Small intestine (tissue), 7 donors: Measurements from ENCODE around the gene SPRR4. TPM values are rescaled to one million over a fixed set of nuclear protein-coding genes. Genes with fewer than 3 reads are reported as not detected.

Experiments
- DNase-seq, 2 donors: peaks; one replicate each; pipeline versions ENCODE4 v3.0.0 to v3.0.0-alpha.2; 2013
- FAIRE-seq: peaks from 2 replicates; lab custom pipeline; 2012; peaks lifted over from hg19 to GRCh38; lab: Jason Lieb, UNC
- H3K27ac ChIP-seq, 3 donors: one replicate each; pipeline ENCODE4 v1.5.1; 2013; ENCODE audit warnings: low read length in 2 of 3, mild to moderate bottlenecking in 2 of 3, control low read depth in 1 of 3, inconsistent platforms in 1 of 3, low read depth in 1 of 3, moderate library complexity in 1 of 3
- H3K27me3 ChIP-seq, 3 donors: one replicate each; pipeline ENCODE4 v1.6.1; 2013; ENCODE audit warnings: low read length in 3 of 3, inconsistent platforms in 1 of 3; ENCODE audit not compliant: control insufficient read depth in 3 of 3, insufficient read depth in 3 of 3
- H3K36me3 ChIP-seq, 3 donors: one replicate each; pipeline ENCODE4 v1.6.1; 2013; ENCODE audit warnings: low read length in 3 of 3, inconsistent platforms in 1 of 3, low read depth in 1 of 3, mild to moderate bottlenecking in 1 of 3, moderate library complexity in 1 of 3; ENCODE audit not compliant: control insufficient read depth in 3 of 3, insufficient read depth in 2 of 3
- H3K4me1 ChIP-seq, 3 donors: one replicate each; pipeline ENCODE4 v1.6.1; 2013; ENCODE audit warnings: low read length in 2 of 3, inconsistent platforms in 1 of 3, low read depth in 1 of 3, mild to moderate bottlenecking in 1 of 3, moderate library complexity in 1 of 3; ENCODE audit not compliant: control insufficient read depth in 3 of 3, insufficient read depth in 2 of 3
- H3K4me3 ChIP-seq, 3 donors: one replicate each; pipeline ENCODE4 v1.5.1; 2013; ENCODE audit warnings: low read length in 3 of 3, control low read depth in 1 of 3, inconsistent platforms in 1 of 3, low read depth in 1 of 3, mild to moderate bottlenecking in 1 of 3, moderate library complexity in 1 of 3
- H3K9me3 ChIP-seq, 2 donors: one replicate each; pipeline ENCODE4 v1.6.1; 2013; ENCODE audit warnings: low read depth in 1 of 2, low read length in 1 of 2; ENCODE audit not compliant: control insufficient read depth in 2 of 2, insufficient read depth in 1 of 2
- WGBS, 3 donors: extraction: QIAGEN DNeasy Blood & Tissue Kit; methylation state at CpG; one replicate each; pipeline ENCODE4 v1.1.7; 2013; 5-methylcytosine and 5-hydroxymethylcytosine counted together
- polyA plus RNA-seq, 4 donors: library from polyadenylated mRNA; stranded (reverse) in 3 of 4; unstranded in 1 of 4; fragments of 200-250 nt in 3 of 4; fragments of 120-200 nt in 1 of 4; gene quantifications; one replicate each; pipeline versions ENCODE4 v1.2.1 to v1.2.3, GENCODE V29; 2013
- donor health status: healthy with polysubstance abuse.
- donor health status: control.
- donor health status: control.
- donor health status: Bipolar disorder and iron deficiency.
- donor health status: healthy.

Gene SPRR4
- polyA plus RNA-seq, 4 donors: not detected

DNA sequence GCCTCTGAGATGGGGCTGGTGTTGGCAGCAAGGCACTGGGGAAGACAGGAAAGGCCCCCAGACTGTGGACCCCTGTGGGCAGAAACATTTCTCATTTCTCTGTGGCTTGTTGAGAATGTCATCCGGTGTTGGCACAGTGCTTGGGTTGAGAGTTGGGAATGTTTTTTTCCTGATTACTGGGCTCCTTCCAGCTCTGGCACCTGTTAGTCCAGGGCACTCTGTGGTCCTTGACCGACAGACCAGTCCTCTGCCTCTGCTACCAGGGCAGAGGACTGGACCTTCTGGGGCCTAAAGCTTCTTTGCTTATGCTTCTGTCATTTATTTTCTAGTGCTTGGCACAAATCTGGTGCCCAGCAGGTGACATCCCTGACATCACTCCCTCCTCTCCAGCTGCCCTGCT is 28.3 kb upstream of the SPRR4 start:
- no peak overlapping the region for H3K27ac ChIP-seq
- H3K4me1 ChIP-seq: no peaks in the 10 kb centered on the region
- H3K36me3 ChIP-seq: no peaks in the 10 kb centered on the region
- no peaks in the 10 kb centered on the region for H3K27me3 ChIP-seq
- FAIRE-seq (no peak), DNase-seq (no peak)
- 78 to 85% (median 84%) methylated on average over 2 of the region's 2 CpGs for WGBS, 3 donors
- H3K4me3 ChIP-seq: no peak overlapping the region
- no peaks in the 10 kb centered on the region for H3K9me3 ChIP-seq

DNA sequence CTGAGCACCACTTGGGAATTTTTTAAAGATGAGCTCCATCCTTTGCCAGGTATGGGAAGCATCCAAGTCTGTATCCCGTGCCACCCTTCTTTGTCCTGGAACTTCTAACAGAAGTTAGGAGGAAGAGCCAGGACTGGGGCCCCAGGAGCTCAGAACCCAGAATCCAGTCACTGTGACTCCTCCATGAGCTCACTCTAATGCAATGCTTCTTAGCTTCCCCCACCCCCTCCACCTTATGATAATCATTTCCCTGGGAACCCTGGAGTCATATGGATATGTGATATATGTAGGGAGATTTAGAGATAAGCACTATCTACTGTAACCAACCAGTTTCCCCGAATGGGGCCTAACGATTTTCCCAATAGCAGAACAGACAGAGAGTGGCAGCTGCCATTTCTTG is 24.2 kb upstream of the SPRR4 start:
- Histone ChIP-seq H3K27ac (no peak overlapping the region), H3K4me3 (no peak overlapping the region), H3K36me3 (no peaks in the 10 kb centered on the region), H3K27me3 (peaks cover 0 to 3% (median 2%) of the 10 kb centered on the region in 3 donors), H3K4me1 (no peaks in the 10 kb centered on the region), H3K9me3 (no peaks in the 10 kb centered on the region)
- DNase-seq (no peak), FAIRE-seq (no peak)
- 58 to 75% (median 67%) methylated on average over 3 of the region's 3 CpGs for WGBS, 3 donors

DNA sequence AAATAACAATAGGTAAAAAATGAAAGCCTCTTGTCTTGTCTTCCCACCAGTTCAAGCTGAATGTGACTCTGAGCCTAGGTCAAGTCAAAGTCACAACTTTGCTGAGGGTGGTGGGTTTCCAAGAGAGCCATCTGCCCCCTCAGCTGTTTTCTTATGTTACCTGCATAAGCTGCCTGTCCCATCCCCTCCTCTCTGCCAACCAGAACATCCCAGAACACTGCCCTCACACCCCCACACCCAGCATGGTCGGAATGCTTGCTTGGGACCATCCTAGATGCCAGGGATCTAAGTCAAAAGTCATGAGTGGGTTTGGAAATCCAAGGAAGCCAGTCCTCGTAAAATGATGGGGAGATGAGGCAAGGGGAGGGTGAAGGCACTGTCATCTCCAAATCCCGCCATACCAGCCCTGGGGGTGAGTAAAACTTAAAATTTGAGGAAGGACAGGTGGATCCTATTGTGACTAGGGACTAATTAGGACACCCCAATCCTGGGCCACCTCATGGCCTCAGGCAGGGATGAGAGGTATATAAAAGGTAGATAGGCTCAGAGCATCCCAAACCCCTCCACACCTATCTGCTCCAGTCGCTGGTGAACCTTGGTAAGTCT is 23.7 kb upstream of the SPRR4 start, which contains the start of gene SPRR5:
Gene SPRR5, plus strand, starts transcription at position 556 of the 606 bp plus-strand sequence. CDS start 1,349 bp downstream, outside the sequence.
- H3K4me1 ChIP-seq: no peaks in the 10 kb centered on the region
- H3K27ac ChIP-seq: no peak within 1 kb of the TSS
- H3K36me3 ChIP-seq: no peaks in the 10 kb centered on the region
- DNase-seq: no peak
- FAIRE-seq: no peak
- no peak within 1 kb of the TSS for H3K4me3 ChIP-seq
- no peaks in the 10 kb centered on the region for H3K9me3 ChIP-seq
- peaks cover 0 to 3% (median 2%) of the 10 kb centered on the region in 3 donors for H3K27me3 ChIP-seq
- WGBS, 3 donors: 59 to 78% (median 64%) methylated on average over 4 of the region's 4 CpGs

DNA sequence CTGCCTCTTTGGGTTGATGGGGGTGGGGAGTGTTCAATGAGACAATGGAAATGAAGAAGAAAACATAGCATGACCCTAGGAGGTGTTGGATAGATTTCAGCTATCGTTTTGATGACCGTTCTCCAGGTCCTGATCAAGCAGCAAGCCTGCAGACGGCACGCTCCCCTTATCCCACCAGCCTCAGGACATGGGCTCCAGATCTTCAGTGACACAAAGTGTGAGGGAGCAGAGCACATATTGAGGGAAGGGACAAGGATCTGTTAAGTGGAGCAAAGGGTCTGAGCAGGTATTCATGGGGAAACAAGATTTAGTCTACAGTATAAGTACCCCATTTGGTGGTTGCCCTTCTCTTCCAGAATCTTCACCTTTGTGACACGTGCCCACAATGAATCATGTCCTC is 18.7 kb upstream of the SPRR4 start:
- FAIRE-seq (no peak), DNase-seq (no peak)
- Histone ChIP-seq H3K36me3 (no peaks in the 10 kb centered on the region), H3K27me3 (peaks cover 0 to 3% (median 2%) of the 10 kb centered on the region in 3 donors), H3K27ac (no peak overlapping the region), H3K4me3 (no peak overlapping the region), H3K9me3 (no peaks in the 10 kb centered on the region), H3K4me1 (no peaks in the 10 kb centered on the region)
- WGBS, 3 donors: 79 to 81% (median 80%) methylated on average over 5 of the region's 5 CpGs

DNA sequence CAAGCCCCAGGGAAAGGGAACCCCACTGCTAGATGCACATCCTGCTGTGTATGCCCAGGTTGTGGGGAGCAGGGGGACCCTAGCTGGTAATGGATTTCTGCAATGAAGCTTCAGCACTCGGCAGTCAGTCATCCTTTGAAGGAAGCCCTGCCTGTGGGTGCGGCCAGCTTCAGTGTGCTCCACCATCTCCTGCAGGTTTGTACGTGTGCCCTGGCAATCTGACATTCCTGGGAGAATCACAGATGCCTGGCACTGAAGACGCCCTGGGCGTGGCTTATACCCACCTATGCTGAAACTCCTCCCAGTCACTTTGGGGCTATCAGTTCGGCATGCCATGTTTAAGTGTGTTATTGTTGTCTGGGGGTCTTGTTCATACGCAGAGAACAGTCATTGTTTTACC is 16.7 kb upstream of the SPRR4 start:
- no peaks in the 10 kb centered on the region for H3K36me3 ChIP-seq
- no peak overlapping the region for H3K27ac ChIP-seq
- no peaks in the 10 kb centered on the region for H3K9me3 ChIP-seq
- no peak overlapping the region for H3K4me3 ChIP-seq
- no peaks in the 10 kb centered on the region for H3K4me1 ChIP-seq
- WGBS, 3 donors: 64 to 73% (median 66%) methylated on average over 7 of the region's 7 CpGs
- no peak for FAIRE-seq
- peaks cover 0 to 2% (median 0%) of the 10 kb centered on the region in 3 donors for H3K27me3 ChIP-seq
- DNase-seq: no peak

DNA sequence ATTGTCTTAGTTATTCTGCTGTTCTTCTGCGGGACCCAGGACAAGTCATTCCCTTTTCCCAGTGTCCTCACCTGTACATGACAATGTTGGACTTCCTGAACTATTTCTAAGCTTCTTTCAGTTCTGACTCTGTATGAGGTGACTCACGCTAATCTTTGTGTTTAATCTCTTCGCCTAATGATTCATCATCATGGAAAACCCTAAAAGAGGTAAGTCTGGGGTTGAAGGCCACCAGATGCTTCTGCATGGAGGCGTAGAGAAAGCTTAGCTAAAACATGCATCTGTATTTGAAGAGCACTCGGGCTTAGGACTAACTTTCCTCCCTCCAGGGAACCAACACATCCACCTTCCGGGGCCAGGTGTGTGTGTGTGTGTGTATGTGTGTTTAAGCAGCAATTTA is 16.0 kb upstream of the SPRR4 start:
- DNase-seq (no peak), FAIRE-seq (no peak)
- no peak overlapping the region for H3K4me3 ChIP-seq
- no peaks in the 10 kb centered on the region for H3K36me3 ChIP-seq
- no peaks in the 10 kb centered on the region for H3K27me3 ChIP-seq
- H3K4me1 ChIP-seq: no peaks in the 10 kb centered on the region
- no peaks in the 10 kb centered on the region for H3K9me3 ChIP-seq
- 54 to 74% (median 57%) methylated on average over 6 of the region's 6 CpGs for WGBS, 3 donors
- H3K27ac ChIP-seq: no peak overlapping the region

DNA sequence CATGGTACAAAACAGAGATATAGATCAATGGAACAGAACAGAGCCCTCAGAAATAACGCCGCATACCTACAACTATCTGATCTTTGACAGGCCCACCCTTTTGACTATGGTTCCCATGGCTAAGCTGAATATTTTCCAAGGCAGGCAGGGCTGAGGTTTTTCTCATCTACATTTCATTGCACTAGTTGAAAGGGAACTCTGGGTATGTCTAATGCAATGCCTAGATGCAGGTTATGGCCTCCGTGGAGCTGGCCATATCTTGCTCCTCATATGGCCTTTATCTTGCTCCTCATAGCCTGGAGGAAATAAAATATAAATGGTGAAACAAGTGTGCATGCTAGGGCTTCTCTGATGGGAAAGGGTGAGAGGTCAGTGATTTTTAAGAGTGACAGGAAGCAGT is 12.9 kb upstream of the SPRR4 start:
- no peaks in the 10 kb centered on the region for H3K4me1 ChIP-seq
- H3K36me3 ChIP-seq: no peaks in the 10 kb centered on the region
- H3K4me3 ChIP-seq: no peak overlapping the region
- FAIRE-seq: no peak
- H3K9me3 ChIP-seq: no peaks in the 10 kb centered on the region
- no peak for DNase-seq
- WGBS, 3 donors: 85 to 88% (median 87%) methylated on average over 3 of the region's 3 CpGs
- H3K27me3 ChIP-seq: peaks cover 0 to 3% (median 0%) of the 10 kb centered on the region in 3 donors
- no peak overlapping the region for H3K27ac ChIP-seq

DNA sequence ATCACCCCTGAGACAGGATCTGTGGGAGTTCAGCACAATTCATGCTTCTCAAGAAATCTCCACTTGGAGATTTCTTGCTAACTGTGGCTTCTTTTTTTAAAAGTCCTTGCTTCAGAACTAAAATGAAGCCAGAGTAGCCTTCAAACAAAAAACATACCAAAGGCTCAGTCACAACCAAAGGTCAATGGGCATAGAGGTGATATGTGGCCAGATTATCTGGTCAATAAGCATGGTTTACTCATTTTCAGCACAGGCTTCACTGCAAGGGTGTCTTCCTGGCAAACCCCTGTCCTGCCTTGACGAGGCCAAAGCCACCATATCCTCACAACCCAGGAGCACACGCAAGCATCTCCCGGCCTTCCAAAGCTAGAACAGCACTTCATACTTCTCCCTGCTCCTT is 11.2 kb upstream of the SPRR4 start:
- Histone ChIP-seq H3K36me3 (no peaks in the 10 kb centered on the region), H3K27ac (no peak overlapping the region), H3K4me3 (no peak overlapping the region), H3K27me3 (peaks cover 0 to 3% (median 0%) of the 10 kb centered on the region in 3 donors), H3K9me3 (no peaks in the 10 kb centered on the region), H3K4me1 (no peaks in the 10 kb centered on the region)
- no peak for FAIRE-seq
- DNase-seq: no peak
- 69 to 85% (median 71%) methylated on average over 3 of the region's 3 CpGs for WGBS, 3 donors
